Activated naive CD8-positive, alpha-beta T cell treated with anti-CD3 and anti-CD28 coated beads for 36 hours (primary cell): ENCODE data around the gene IER5L. TPM values are rescaled to one million over a fixed set of nuclear protein-coding genes. Genes with fewer than 3 reads are reported as not detected.
"Not testable (repeated sequence)": the region's sequence is repeated elsewhere in the genome, so short reads cannot be mapped to it uniquely, and the experiment has no call there.

Experiments used
- DNase-seq: peaks from one replicate; pipeline ENCODE4 v3.0.0; 2021
- H3K27ac Mint-ChIP-seq: one replicate; pipeline ENCODE4 v1.8.0; 2022; ENCODE audit warnings: mild to moderate bottlenecking, moderate library complexity, mixed read lengths
- H3K27me3 Mint-ChIP-seq: one replicate; pipeline ENCODE4 v1.8.0; 2022; ENCODE audit warnings: mild to moderate bottlenecking, mixed read lengths
- H3K36me3 Mint-ChIP-seq: one replicate; pipeline ENCODE4 v1.8.0; 2021; ENCODE audit warnings: mild to moderate bottlenecking, mixed read lengths
- H3K4me1 Mint-ChIP-seq: one replicate; pipeline ENCODE4 v1.8.0; 2021; ENCODE audit warnings: mixed read lengths
- H3K4me3 Mint-ChIP-seq: one replicate; pipeline ENCODE4 v1.8.0; 2022; ENCODE audit warnings: mild to moderate bottlenecking, moderate library complexity, mixed read lengths
- H3K9me3 Mint-ChIP-seq: one replicate; pipeline ENCODE4 v1.8.0; 2022; ENCODE audit warnings: mixed read lengths
- total RNA-seq, 2 experiments: library from RNA; stranded (reverse); gene quantifications; one replicate each; pipeline ENCODE4 v1.2.3, GENCODE V29; 2021

The IER5L gene
- total RNA-seq, 2 experiments from 2014 or later: 1.1 to 1.2 TPM

DNA sequence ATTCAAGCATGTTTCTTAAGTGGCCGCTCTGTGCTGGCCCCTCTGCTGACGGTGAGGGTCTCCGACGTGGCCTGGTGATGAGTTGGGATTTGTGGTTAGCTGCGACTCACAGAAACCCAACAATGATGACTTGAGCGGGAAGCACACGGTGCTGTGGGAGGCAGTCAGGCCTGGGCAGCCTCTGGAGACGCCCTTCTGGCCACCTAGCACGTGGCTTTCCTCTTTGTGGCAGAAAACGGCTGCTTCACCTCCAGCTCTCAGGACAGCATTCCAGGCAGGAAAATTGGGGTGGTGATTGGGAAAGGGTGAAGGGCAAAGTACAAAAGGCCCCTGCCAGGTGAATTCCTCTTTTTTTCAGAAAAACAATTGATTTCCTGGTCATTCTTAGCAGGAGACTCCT lies 17.5 kb upstream of the IER5L start:
- Mint-ChIP-seq H3K36me3 (no peaks in the 10 kb centered on the region), H3K27me3 (peaks cover 17% of the 10 kb centered on the region), H3K9me3 (peaks cover 9% of the 10 kb centered on the region), H3K4me1 (no peaks in the 10 kb centered on the region), H3K27ac (no peak overlapping the region), H3K4me3 (no peak overlapping the region)
- no peak for DNase-seq

DNA sequence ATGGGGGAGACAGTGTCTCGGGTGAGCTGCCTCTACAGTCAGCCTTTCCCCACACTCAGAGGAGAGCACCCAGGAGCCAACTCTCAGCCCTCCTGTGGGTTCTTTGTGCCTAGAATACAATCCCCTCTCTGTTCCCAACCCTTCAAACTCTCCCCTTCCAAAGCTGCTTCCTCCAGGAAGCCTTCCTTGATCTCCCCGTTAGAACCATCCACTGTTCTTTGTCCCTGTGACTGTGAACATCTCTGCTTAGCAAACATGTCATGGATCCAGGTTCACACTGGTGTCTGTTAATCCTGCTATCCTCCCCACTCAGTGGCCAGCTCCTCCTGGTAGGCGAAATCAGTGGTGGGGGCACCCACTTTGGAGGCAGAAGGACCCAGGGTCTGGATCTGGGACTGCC lies 16.2 kb upstream of the IER5L start:
- Mint-ChIP-seq H3K36me3 (no peaks in the 10 kb centered on the region), H3K4me3 (no peak overlapping the region), H3K27ac (no peak overlapping the region), H3K9me3 (peaks cover 7% of the 10 kb centered on the region), H3K4me1 (no peaks in the 10 kb centered on the region), H3K27me3 (peaks cover 17% of the 10 kb centered on the region)
- DNase-seq: no peak

GRCh38 chr9:129193655-129194054 lies 15.6 kb upstream of the IER5L start:
- no peak for DNase-seq
- Mint-ChIP-seq H3K4me3 (no peak overlapping the region), H3K36me3 (no peaks in the 10 kb centered on the region), H3K4me1 (no peaks in the 10 kb centered on the region), H3K9me3 (peaks cover 7% of the 10 kb centered on the region), H3K27me3 (peaks cover 13% of the 10 kb centered on the region), H3K27ac (no peak overlapping the region)

DNA sequence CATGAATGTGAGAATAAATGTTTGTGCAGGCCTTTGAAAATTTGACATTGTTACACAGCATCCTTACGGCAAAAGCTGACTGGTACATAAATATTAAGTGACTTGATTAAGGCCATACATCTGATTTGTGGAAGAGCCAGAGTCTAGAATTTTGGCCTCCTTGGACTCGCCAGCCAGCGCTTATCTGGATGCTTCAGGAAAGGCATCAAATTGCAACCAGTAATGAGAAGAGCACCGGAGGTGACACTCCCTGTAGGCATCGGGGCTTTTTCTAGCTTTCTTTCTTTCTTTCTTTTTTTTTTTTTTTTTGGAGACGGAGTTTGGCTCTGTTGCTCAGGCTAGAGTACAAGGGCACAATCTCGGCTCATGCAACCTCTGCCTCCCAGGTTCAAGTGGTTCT lies 13.2 kb upstream of the IER5L start:
- peaks cover 7% of the 10 kb centered on the region for H3K27me3 Mint-ChIP-seq
- H3K36me3 Mint-ChIP-seq: no peaks in the 10 kb centered on the region
- H3K4me3 Mint-ChIP-seq: no peak overlapping the region
- peaks cover 7% of the 10 kb centered on the region for H3K9me3 Mint-ChIP-seq
- no peak for DNase-seq
- no peaks in the 10 kb centered on the region for H3K4me1 Mint-ChIP-seq
- no peak overlapping the region for H3K27ac Mint-ChIP-seq

DNA sequence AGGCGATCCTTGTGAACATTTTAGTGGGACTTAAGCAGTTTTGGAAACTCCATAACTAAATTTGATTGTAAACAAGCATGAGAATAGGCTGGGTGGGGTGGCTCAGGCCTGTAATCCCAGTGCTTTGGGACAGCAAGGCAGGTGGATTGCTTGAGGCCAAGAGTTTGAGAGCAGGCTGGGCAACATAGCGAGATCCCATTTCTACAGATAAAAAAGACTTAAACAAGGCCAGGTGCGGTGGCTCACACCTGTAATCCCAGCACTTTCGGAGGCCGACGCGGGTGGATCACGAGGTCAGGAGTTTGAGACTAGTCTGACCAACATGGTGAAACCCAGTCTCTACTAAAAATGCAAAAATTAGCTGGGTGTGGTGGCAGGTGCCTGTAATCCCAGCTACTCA lies 11.9 kb upstream of the IER5L start:
- H3K9me3 Mint-ChIP-seq, H3K27me3 Mint-ChIP-seq, H3K36me3 Mint-ChIP-seq, H3K27ac Mint-ChIP-seq, H3K4me3 Mint-ChIP-seq, H3K4me1 Mint-ChIP-seq, DNase-seq: not testable (repeated sequence)

GRCh38 chr9:129187042-129187441 lies 9.0 kb upstream of the IER5L start:
- H3K4me3 Mint-ChIP-seq: no peak overlapping the region
- peaks cover 1% of the 10 kb centered on the region for H3K9me3 Mint-ChIP-seq
- H3K27ac Mint-ChIP-seq: no peak overlapping the region

GRCh38 chr9:129185991-129186390 lies 7.9 kb upstream of the IER5L start:
- Mint-ChIP-seq H3K27me3 (no peaks in the 10 kb centered on the region), H3K4me3 (no peak overlapping the region), H3K27ac (no peak overlapping the region), H3K36me3 (no peaks in the 10 kb centered on the region), H3K9me3 (no peaks in the 10 kb centered on the region), H3K4me1 (no peaks in the 10 kb centered on the region)
- no peak for DNase-seq

More at GRCh38 chr9:129187042-129187441, 9.0 kb upstream of the IER5L start:
- Mint-ChIP-seq H3K27me3 (no peaks in the 10 kb centered on the region), H3K4me1 (no peaks in the 10 kb centered on the region), H3K36me3 (no peaks in the 10 kb centered on the region)
- no peak for DNase-seq

GRCh38 chr9:129185402-129185801 lies 7.3 kb upstream of the IER5L start:
- Mint-ChIP-seq H3K9me3 (no peaks in the 10 kb centered on the region), H3K27me3 (no peaks in the 10 kb centered on the region), H3K4me1 (no peaks in the 10 kb centered on the region), H3K27ac (no peak overlapping the region), H3K36me3 (no peaks in the 10 kb centered on the region), H3K4me3 (no peak overlapping the region)
- DNase-seq: no peak

- Mint-ChIP-seq H3K4me3 (no peak overlapping the region), H3K4me1 (no peaks in the 10 kb centered on the region), H3K27me3 (no peaks in the 10 kb centered on the region), H3K36me3 (no peaks in the 10 kb centered on the region), H3K27ac (no peak overlapping the region), H3K9me3 (no peaks in the 10 kb centered on the region)
- DNase-seq: no peak
Measured at GRCh38 chr9:129184596-129185122, 6.6 kb upstream of the IER5L start.

GRCh38 chr9:129184219-129184524 lies 6.1 kb upstream of the IER5L start:
- Mint-ChIP-seq H3K27me3 (no peaks in the 10 kb centered on the region), H3K36me3 (no peaks in the 10 kb centered on the region), H3K4me3 (no peak overlapping the region), H3K9me3 (no peaks in the 10 kb centered on the region), H3K27ac (no peak overlapping the region), H3K4me1 (no peaks in the 10 kb centered on the region)
- DNase-seq: no peak

DNA sequence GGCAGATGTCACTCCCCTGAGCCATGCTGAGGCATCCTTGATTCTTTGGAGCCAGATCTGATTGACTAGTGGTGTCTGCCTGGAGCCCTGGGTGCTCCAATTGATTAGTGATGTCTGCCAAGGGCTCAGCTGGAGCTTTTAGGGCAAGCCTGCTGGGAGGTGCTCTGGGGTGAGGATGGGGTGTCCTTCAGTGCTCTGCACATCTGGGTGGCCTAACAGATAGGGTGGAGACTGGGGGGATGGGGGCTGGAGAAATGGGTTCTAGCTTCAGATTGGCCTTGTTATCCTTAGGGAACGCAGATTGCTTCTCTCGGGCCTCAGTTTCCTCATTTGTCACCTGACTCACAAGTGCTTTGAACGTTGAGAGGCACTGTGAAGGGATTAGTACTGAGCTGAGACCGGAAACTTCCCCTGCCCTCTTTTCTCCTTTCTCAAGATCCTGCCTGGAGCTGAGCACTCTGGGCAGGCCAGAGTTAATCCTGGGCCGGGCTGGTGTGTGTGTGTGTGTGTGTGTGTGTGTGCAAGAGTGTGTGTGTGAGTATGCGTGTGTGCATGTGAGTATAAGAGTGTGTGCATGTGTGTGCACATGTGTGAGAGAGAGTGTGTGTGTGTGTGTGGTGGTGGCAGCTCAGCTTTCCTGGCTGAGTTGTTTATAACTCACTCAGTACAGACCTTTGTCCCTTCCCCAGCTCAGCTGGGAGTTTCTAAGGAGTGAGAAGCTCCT lies 5.6 kb upstream of the IER5L start:
- DNase-seq: no peak
- no peaks in the 10 kb centered on the region for H3K36me3 Mint-ChIP-seq
- no peaks in the 10 kb centered on the region for H3K27me3 Mint-ChIP-seq
- no peak overlapping the region for H3K4me3 Mint-ChIP-seq
- H3K9me3 Mint-ChIP-seq: no peaks in the 10 kb centered on the region
- H3K4me1 Mint-ChIP-seq: no peaks in the 10 kb centered on the region
- H3K27ac Mint-ChIP-seq: no peak overlapping the region

- no peaks in the 10 kb centered on the region for H3K4me1 Mint-ChIP-seq
- H3K27me3 Mint-ChIP-seq: no peaks in the 10 kb centered on the region
- H3K36me3 Mint-ChIP-seq: no peaks in the 10 kb centered on the region
- no peak overlapping the region for H3K4me3 Mint-ChIP-seq
- no peaks in the 10 kb centered on the region for H3K9me3 Mint-ChIP-seq
- no peak for DNase-seq
- H3K27ac Mint-ChIP-seq: no peak overlapping the region
Measured at GRCh38 chr9:129182625-129183494, 4.8 kb upstream of the IER5L start.

DNA sequence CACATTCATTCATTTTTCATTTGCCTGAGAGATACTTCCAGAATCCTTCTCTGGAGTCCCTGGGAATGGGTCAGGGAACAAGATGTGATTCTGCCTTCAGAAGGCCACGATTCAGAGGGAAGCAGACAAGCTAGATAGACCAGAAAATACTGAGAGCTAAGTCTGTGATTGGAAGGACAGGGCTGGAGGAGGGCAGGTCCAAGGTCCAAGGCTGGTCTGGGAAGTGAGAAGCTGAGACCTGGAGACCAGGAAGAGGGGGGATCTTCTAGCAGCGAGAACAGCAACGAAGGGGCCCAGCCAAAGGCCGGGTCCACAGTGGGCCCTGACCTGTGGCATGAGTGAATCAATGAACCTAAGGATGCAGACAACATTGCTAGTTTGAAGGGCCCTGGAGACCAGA lies 4.1 kb upstream of the IER5L start:
- Mint-ChIP-seq H3K4me1 (no peaks in the 10 kb centered on the region), H3K9me3 (no peaks in the 10 kb centered on the region), H3K36me3 (no peaks in the 10 kb centered on the region), H3K4me3 (no peak overlapping the region), H3K27me3 (no peaks in the 10 kb centered on the region), H3K27ac (no peak overlapping the region)
- no peak for DNase-seq

DNA sequence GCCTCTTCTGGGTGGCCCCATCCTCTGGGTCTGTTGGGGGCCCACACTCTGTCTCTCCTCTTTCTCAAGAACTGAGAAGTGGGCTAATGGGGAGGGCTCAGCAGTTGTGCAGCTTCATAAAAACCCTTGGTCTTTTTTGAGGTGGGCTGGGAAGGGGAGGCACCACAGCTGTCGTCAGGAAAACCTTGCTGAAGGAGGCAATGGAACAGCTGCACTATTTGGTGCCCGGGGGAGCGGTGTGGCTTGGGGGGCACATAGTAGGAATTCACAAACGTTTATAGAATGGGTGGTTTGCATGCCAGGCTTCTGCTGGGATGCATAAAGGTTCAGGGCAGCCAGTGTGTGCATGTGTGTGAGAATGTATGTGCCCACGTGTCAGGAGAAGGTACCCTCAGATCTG lies 3.2 kb upstream of the IER5L start:
- DNase-seq: no peak
- H3K27ac Mint-ChIP-seq: no peak overlapping the region
- H3K9me3 Mint-ChIP-seq: no peaks in the 10 kb centered on the region
- H3K27me3 Mint-ChIP-seq: no peaks in the 10 kb centered on the region
- H3K36me3 Mint-ChIP-seq: no peaks in the 10 kb centered on the region
- H3K4me3 Mint-ChIP-seq: no peak overlapping the region
- H3K4me1 Mint-ChIP-seq: no peaks in the 10 kb centered on the region

DNA sequence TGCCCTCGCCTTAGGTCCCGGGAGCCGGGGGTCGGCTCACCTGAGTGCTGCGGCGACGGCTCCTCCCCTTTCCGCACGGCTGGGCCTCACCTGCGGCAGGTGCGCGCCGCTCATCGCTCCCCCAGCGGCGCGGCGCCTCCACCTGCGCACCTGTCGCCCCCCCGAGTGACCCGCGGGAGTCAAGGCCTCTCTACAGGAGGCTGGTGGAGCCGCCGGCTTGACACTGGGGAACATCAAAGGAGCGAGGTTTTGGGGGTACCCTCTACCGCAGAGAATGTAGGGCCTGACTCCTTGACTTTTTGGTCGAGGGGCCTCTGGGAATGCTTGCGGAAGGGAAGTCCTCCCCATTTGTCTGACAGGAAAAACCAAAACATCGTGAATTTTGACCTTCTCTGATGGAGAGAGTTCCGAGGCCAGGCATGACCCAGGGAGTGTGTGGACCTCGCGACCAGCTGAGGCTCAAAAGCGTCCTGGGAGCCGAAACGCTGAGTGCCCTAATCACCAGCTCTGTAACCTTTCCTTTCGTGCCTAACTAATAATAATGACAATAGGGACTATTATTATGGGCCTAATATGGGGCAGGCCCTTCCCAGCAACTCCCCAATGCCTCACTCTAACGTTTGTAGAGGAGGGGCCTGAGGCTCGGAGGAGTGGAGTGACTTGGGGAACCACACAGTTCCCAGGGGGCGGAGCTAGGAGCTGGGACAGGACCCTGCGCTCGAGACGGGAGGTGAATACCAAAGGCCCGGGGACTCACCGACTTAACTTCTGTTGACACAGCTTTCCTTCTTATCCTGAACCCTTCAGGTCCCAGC lies 714 bp upstream of the IER5L start:
- no peak for DNase-seq
- H3K4me3 Mint-ChIP-seq: peak overlapping the region; percentile 10
- peaks cover 5% of the 10 kb centered on the region for H3K4me1 Mint-ChIP-seq
- H3K36me3 Mint-ChIP-seq: no peaks in the 10 kb centered on the region
- H3K27ac Mint-ChIP-seq: no peak overlapping the region
- H3K9me3 Mint-ChIP-seq: no peaks in the 10 kb centered on the region
- H3K27me3 Mint-ChIP-seq: no peaks in the 10 kb centered on the region
